Measurements from ENCODE around the gene VARS2.
A peak's percentile ranks its signal among the peaks of the same experiment; 100 is the strongest.
"Not testable (repeated sequence)": the region's sequence is repeated elsewhere in the genome, so short reads cannot be mapped to it uniquely, and the experiment has no call there.

VARS2 gene

GRCh38 chr6:30900863-30901417, 13.1 kb upstream of the VARS2 start:
- DNase-seq = no peak

GRCh38 chr6:30901436-30901835, 12.6 kb upstream of the VARS2 start:
- no peak for DNase-seq

GRCh38 chr6:30902196-30902595, 11.8 kb upstream of the VARS2 start:
- not testable (repeated sequence) for DNase-seq

- DNase-seq = no peak
These were observed 11.3 kb upstream of the VARS2 start for GRCh38 chr6:30902709-30903108.

- no peak for DNase-seq
These were observed 10.8 kb upstream of the VARS2 start for GRCh38 chr6:30903236-30903635.

GRCh38 chr6:30907290-30907757, 6.7 kb upstream of the VARS2 start:
- DNase-seq = not testable (repeated sequence)

GRCh38 chr6:30907758-30908591, 6.1 kb upstream of the VARS2 start, which contains the start of gene GTF2H4:
TSS of gene GTF2H4 (plus strand) at chr6:30908207.
- peak; percentile 98 for DNase-seq

GRCh38 chr6:30908700-30909099, 5.3 kb upstream of the VARS2 start:
- no peak for DNase-seq

- not testable (repeated sequence) for DNase-seq
These were observed 3.6 kb upstream of the VARS2 start for GRCh38 chr6:30910473-30910872.

- no peak for DNase-seq
These were observed 1.1 kb upstream of the VARS2 start for GRCh38 chr6:30912746-30913520.

- DNase-seq = no peak
These were observed 340 bp upstream of the VARS2 start for GRCh38 chr6:30913721-30914075.

- no peak for DNase-seq
These were observed 984 bp downstream of the VARS2 start for GRCh38 chr6:30914854-30915590.

GRCh38 chr6:30915591-30915946, 1.5 kb downstream of the VARS2 start:
- DNase-seq = peak; percentile 27

GRCh38 chr6:30917041-30917440, 3.0 kb downstream of the VARS2 start:
- no peak for DNase-seq

GRCh38 chr6:30917487-30917886, 3.4 kb downstream of the VARS2 start:
- no peak for DNase-seq

- no peak for DNase-seq
These were observed 4.6 kb downstream of the VARS2 start for GRCh38 chr6:30918670-30919069.

GRCh38 chr6:30922447-30922852, 8.4 kb downstream of the VARS2 start:
- DNase-seq = no peak

- not testable (repeated sequence) for DNase-seq
These were observed 10.1 kb downstream of the VARS2 start for GRCh38 chr6:30924040-30924627.

- no peak for DNase-seq
These were observed 12.6 kb downstream of the VARS2 start for GRCh38 chr6:30926644-30927043.

- not testable (repeated sequence) for DNase-seq
These were observed 13.0 kb downstream of the VARS2 start for GRCh38 chr6:30927080-30927479.

GRCh38 chr6:30928677-30929076, 14.6 kb downstream of the VARS2 start:
- DNase-seq = no peak

GRCh38 chr6:30930506-30930905, 16.5 kb downstream of the VARS2 start:
- no peak for DNase-seq

GRCh38 chr6:30931272-30931671, 17.2 kb downstream of the VARS2 start:
- no peak for DNase-seq

All from NCI-H1105 (cell line).